DMS53 treated with DMSO at 0.1 percent for 48 hours (cell line): ENCODE data around the gene HOXA3.

ENCODE experiments used
- DNase-seq: peaks from one replicate; lab custom pipeline; 2025; ENCODE audit not compliant: unreplicated experiment; lab: John Stamatoyannopoulos, UW

The HOXA3 gene

DNA sequence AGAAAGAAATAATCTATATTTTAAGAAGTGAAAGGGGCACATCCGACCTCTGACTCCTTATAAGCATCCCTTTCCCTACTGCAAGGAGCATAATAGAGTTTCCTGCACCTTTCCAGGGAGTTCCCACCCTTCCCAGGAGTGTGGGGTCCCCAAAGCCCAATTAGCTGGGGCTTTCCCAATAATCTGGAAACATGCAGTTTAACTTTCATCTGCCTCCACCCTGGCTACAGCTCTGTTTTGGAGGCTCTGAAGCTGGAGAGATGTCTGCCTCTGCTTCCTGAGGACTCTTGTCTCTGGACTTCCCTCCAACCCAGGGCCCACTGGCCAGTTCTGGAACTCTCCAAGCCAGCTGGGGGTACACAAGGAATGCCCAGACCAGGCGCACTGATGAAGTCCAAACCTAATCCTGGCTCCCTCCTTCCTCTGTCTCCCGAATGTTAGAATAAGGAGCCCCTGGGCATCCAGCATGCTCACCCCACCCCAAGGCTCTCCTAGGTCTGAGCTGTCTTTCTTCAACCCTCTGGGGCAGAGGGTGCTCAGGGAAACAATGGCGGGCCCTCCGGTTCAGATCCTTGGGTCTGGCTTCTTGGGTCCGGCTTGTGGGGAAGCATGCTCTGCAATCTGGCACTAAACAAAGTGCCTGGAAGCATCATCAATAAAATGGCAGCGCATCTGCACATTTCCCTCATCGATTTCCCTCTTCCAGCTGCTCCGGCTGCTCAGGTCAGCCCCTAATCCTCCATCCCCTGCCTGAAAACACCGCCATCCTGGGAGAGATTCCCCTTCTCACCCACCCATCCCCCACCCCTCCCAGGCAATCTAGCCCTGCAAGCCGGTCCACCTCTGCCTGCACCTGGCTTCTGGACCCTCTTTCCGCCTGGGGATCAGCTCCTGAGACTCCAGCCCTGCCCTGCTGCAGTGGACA, 35.2 kb downstream of the HOXA3 start:
- no peak for DNase-seq

DNA sequence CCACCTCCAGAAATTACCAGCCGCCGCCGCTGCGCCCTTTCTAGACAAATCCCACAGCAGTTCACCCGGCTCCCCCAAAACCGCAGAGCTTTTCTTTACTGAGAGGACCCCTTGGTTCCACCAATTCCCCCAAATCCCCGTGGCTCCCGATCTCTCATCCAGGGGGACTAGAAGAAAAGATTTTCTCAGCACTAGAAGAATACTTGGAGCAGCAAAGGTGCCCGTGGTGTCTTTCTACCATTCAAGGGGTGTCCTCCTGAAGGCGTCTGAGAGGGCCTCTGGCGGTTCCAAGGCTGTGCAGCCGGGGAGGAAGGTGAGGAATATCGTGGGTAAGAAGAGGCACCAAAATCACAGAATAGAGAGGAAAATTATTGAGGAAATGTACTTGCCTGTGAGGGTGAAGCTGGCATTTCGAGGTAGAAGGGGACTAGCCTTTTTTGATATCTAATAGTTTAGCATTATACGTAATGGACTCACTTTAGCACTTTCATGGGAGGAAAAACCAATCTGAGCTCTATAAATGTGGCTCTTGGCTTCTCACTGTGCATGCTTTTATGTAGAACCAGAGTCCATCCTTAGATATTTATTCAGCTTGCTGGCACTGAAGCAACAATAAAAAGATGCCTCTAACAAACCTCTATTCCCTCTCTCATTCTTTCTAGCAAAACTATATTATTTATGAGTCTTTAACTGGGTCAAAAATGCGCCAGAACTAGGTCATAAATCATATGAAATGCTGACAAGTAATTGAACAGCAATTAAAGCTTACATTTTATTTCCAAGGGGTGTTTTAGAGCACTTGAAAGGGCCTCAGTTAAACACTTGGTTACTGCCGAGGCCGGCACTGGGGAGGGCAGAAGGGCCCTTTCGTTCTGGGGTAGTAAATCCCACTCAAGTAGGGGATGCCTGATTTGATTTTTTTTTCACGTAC, 36.1 kb downstream of the HOXA3 start:
- DNase-seq: no peak

- DNase-seq: peak; percentile 18
Observed at GRCh38 chr7:27115221-27116026, 37.0 kb downstream of the HOXA3 start.

DNA sequence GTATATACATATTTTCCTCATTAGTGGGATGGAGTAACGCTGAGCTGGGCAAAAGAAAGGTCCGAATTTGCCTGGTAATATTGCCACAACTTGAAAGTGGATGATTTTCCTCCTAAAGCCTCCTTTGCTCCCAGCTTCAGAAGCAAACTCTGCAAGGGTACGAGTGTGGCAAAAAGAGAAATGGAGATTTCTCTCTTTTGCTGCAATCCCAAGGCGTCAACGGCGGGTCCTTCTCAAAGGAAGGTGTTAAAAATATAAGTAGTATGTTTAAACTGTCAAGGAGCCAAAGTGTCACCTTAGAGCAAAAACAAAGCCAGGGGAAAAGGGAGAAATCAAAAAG, 37.5 kb downstream of the HOXA3 start:
- DNase-seq: no peak

- DNase-seq: peak; percentile 24
Observed at GRCh38 chr7:27113991-27114769, 38.2 kb downstream of the HOXA3 start.

DNA sequence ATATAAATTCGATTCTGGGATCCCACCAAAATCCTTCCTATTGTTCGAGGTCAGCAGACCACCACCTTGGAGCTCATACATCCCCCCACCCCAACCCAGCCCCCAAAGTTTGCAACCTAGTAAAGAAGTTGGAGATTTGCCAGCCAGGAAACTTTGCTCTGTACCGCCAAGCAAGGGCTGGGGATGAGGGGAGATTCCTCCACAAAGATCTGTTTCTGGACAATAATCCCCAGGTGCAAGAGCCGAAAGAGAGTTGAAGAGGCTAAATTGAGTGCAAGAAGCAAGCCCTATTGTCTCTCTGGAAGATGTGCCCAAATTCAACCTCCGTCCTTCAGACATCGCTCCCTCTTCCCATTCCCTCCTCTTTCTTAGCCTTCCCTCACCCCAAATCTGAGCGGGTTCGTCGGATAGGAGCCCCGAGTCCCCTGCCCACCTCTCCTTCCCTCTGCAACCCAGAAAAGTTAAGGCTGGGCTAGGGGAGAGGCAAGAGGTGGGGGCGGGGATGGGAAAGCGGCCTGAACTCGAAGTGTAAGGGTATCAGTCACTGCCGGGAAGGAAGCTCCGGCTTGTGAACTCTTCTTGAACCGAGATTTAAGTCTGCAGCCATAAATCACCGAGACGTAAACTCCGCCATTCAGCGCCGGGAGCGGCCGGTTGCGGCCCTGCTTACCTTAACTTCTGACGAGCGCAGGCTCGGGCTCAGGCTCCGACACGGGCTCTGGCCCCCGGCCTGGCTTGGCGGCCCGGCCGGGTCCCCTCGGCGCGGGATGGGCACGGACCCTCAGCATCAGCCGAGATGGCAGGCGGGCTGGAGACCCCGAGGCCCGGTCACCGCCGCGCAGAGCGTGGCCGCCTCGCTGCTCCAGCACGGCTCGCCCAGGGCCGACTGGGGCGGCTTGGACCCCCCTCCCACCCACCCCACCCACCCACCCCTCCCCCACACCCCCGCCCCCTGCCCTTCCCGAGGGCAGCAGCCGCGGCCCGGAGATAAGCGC, 39.1 kb downstream of the HOXA3 start:
- DNase-seq: peak; percentile 29

DNA sequence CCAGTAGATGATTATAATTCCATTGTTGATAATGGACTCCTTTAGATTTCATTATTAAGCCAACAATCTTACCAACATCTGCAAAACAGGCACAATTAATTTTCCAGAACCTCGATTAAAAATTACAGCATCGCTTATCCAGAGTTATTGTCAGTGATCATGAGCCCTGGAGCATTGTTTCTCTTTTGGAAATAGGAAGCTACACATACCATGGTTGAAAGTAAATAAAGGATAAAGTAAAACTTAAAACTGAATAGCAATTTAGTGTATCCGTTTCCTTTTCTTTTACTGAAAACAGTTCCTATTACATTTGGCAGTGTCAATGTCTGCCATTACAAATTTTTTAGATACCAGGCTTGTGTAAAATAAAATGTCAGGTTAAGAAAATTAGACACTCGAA, 40.0 kb downstream of the HOXA3 start:
- no peak for DNase-seq

- DNase-seq: no peak
Observed at GRCh38 chr7:27111751-27112277, 40.6 kb downstream of the HOXA3 start.

- no peak for DNase-seq
Observed at GRCh38 chr7:27111042-27111750, 41.2 kb downstream of the HOXA3 start.

- no peak for DNase-seq
Observed at GRCh38 chr7:27110186-27111031, 42.0 kb downstream of the HOXA3 start.

DNA sequence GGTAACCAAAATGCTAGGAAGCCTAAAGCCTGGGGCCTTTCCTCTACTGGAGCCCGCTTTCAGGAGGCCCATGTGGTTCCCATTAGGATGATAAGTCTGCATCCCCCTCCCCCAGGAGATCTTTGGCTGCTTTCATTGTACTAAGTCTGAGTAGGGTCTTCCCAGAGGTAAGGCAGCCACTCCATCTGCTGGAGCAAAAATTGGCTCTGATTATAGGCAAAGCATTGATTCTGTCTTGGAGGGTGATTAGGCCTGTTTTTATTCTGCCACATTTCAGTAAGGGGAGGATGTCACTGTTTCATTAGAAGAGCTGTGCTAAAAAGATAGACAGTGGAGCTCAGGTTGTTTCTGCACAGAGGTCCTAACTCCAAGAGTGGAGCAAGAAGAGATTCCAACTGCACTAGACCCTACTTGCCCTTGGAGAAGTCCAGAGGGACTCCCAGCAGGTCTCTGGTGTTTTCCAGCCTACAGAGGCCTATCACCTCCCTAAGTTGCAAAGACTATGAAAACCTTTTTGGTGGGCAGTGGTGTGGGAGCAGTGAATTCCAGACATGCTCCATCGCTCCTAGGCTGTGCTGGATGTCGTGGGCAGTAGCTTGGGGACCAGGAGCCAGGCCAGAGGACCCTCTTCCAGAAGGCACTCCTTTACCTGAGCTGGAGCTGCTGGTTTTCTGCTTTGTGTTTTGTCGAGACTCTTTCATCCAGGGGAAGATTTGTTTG, 42.8 kb downstream of the HOXA3 start:
- DNase-seq: no peak

DNA sequence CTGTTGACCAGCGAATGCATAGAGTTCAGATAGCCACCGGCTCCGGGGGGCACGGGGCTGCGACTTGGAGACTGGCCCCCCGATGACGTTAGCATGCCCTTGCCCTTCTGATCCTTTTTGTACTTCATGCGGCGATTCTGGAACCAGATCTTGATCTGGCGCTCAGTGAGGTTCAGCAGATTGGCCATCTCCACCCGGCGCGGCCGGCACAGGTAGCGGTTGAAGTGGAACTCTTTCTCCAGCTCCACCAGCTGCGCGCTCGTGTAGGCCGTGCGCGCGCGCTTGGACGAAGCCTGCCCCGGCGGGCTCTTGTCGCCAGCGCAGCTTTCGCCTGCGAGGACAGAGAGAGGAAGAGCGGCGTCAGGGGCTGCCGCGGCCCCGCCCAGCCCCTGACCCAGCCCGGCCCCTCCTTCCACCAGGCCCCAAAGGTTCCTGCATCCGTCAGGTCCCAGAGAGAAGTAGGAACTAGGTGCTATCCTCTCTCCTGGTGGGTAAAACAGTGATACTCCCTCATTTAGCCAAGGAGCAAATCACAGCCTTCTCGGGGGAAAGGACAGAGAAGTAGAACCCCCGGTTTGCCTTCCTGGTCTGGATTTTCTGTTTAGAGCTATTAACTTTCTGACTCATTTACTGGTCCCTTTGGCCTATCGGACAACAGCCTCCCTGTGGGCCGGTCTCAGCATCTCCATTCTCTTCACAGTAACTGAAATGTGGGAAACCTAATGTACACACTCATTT, 43.8 kb downstream of the HOXA3 start:
- DNase-seq: peak; percentile 12

DNA sequence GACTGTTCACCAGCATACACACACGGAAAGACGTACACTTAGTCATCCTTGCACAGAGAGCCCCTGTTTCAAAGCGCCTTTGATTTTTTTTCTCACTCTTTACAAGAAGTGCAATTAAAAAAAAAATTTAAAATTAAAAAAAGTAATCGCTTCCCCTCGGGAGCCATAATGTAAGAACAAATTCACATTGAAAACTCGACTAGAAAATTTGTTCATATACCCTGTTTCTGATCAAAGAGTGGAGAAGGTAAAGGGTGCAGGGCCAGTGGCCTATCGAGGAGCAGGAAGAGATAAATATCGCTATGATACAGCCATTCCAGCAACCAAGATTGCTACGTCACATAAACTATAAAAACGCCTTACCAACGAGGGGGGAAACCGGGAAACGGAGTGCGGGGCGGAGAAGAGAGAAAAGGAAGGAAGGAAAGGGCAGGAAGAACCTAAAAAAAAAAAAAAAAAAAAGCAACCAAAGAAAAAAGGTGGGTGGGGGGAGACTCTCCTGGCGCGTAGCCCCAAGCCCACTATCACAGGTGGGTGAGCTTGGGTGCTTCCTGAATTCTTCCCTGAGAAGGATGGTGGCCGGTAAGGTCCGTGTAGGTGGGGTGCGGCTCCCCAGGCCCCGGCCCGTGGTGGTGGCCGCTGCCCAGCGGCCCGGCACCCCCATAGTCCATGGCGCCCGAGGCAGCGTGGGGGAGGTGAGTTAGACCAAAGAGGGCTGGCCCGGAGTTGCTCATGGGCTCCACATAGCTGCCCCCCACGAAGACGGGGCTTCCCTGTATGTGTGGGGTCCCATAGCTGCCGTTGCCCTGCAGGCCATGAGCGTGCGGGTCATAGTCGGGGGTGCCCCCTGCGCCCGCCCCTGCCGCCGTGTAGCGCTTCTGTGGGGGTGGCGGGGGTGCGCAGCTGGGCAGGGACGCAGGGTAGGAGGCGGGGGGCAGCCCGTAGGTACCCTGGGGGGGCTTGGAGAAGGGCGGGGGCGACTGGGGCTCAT, 44.7 kb downstream of the HOXA3 start:
- no peak for DNase-seq

GRCh38 chr7:27106901-27107240, 45.5 kb downstream of the HOXA3 start:
- no peak for DNase-seq
